Measurements from ENCODE around the gene CDYL. TPM values are rescaled to one million over a fixed set of nuclear protein-coding genes. Genes with fewer than 3 reads are reported as not detected.
A peak's percentile ranks its signal among the peaks of the same experiment; 100 is the strongest.
"Not testable (repeated sequence)": the region's sequence is repeated elsewhere in the genome, so short reads cannot be mapped to it uniquely, and the experiment has no call there.

The CDYL gene
- total RNA-seq, 1 donor from 2014 or later: 46.1 TPM

GRCh38 chr6:4864519-4864918 lies 88.3 kb downstream of the CDYL start:
- Histone ChIP-seq H3K36me3 (ENCODE audit: control insufficient read depth, insufficient read depth, low read length) (no peaks in the 10 kb centered on the region), H3K4me3 (ENCODE audit: low read depth, low read length) (no peak overlapping the region), H3K27me3 (ENCODE audit: control insufficient read depth, insufficient read depth, low read length) (no peaks in the 10 kb centered on the region)
- FAIRE-seq (no peak), DNase-seq (ENCODE audit: low read depth) (no peak)
- no peak for TF ChIP-seq CTCF (IDR thresholded peaks at IDR 0.05; ENCODE audit: insufficient read depth, low read length, severe bottlenecking)

- FAIRE-seq; H3K27me3 ChIP-seq (ENCODE audit: control insufficient read depth, insufficient read depth, low read length); H3K36me3 ChIP-seq (ENCODE audit: control insufficient read depth, insufficient read depth, low read length); H3K4me3 ChIP-seq (ENCODE audit: low read depth, low read length): not testable (repeated sequence)
- DNase-seq (ENCODE audit: low read depth): peak; percentile 20
Measured at GRCh38 chr6:4865006-4865405, 88.8 kb downstream of the CDYL start.

GRCh38 chr6:4870821-4871494 lies 94.8 kb downstream of the CDYL start:
- TF ChIP-seq CTCF (IDR thresholded peaks at IDR 0.05; ENCODE audit: insufficient read depth, low read length, severe bottlenecking): no peak
- DNase-seq (ENCODE audit: low read depth) (peak; percentile 17), FAIRE-seq (no peak)

GRCh38 chr6:4871825-4872224 lies 95.6 kb downstream of the CDYL start:
- no peak for DNase-seq (ENCODE audit: low read depth)
- H3K4me3 ChIP-seq (ENCODE audit: low read depth, low read length): no peak overlapping the region
- FAIRE-seq: no peak
- TF ChIP-seq CTCF (IDR thresholded peaks at IDR 0.05; ENCODE audit: insufficient read depth, low read length, severe bottlenecking): no peak
- no peaks in the 10 kb centered on the region for H3K27me3 ChIP-seq (ENCODE audit: control insufficient read depth, insufficient read depth, low read length)
- H3K36me3 ChIP-seq (ENCODE audit: control insufficient read depth, insufficient read depth, low read length): no peaks in the 10 kb centered on the region

More at GRCh38 chr6:4870821-4871494, 94.8 kb downstream of the CDYL start:
- H3K4me3 ChIP-seq (ENCODE audit: low read depth, low read length): no peak overlapping the region
- H3K27me3 ChIP-seq (ENCODE audit: control insufficient read depth, insufficient read depth, low read length): no peaks in the 10 kb centered on the region
- H3K36me3 ChIP-seq (ENCODE audit: control insufficient read depth, insufficient read depth, low read length): no peaks in the 10 kb centered on the region

GRCh38 chr6:4872841-4873240 lies 96.6 kb downstream of the CDYL start:
- no peaks in the 10 kb centered on the region for H3K36me3 ChIP-seq (ENCODE audit: control insufficient read depth, insufficient read depth, low read length)
- no peak overlapping the region for H3K4me3 ChIP-seq (ENCODE audit: low read depth, low read length)
- FAIRE-seq (no peak), DNase-seq (ENCODE audit: low read depth) (no peak)
- no peak for TF ChIP-seq CTCF (IDR thresholded peaks at IDR 0.05; ENCODE audit: insufficient read depth, low read length, severe bottlenecking)
- no peaks in the 10 kb centered on the region for H3K27me3 ChIP-seq (ENCODE audit: control insufficient read depth, insufficient read depth, low read length)

GRCh38 chr6:4873928-4874327 lies 97.7 kb downstream of the CDYL start:
- FAIRE-seq: no peak
- H3K36me3 ChIP-seq (ENCODE audit: control insufficient read depth, insufficient read depth, low read length): no peaks in the 10 kb centered on the region
- H3K4me3 ChIP-seq (ENCODE audit: low read depth, low read length): no peak overlapping the region

More at GRCh38 chr6:4873928-4874327, 97.7 kb downstream of the CDYL start:
- TF ChIP-seq CTCF (IDR thresholded peaks at IDR 0.05; ENCODE audit: insufficient read depth, low read length, severe bottlenecking): no peak
- DNase-seq (ENCODE audit: low read depth): no peak
- no peaks in the 10 kb centered on the region for H3K27me3 ChIP-seq (ENCODE audit: control insufficient read depth, insufficient read depth, low read length)
